ENCODE measurements around the gene ABHD12.

Gene ABHD12

GRCh38 chr20:25274891-25275812 is 115.5 kb downstream of the ABHD12 start:
- DNase-seq, result no peak

DNA sequence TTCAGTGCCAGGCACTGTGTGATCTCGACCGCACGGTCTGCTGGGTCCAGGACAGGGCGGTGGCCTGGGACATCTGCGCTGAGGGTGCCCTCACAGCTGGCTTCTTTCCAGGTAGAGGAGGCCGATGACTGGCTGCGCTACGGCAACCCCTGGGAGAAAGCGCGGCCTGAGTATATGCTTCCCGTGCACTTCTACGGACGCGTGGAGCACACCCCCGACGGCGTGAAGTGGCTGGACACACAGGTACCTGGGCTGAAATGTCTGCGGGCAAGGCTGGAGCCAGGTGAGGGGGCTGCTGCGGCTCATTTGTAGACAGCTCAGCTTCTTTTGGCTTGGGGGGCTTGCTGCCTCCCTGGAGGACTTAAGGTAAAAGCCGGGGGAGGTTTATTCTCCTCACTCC is 116.2 kb downstream of the ABHD12 start:
- no peak for DNase-seq

GRCh38 chr20:25273541-25274358 is 116.9 kb downstream of the ABHD12 start:
- DNase-seq, result no peak

DNA sequence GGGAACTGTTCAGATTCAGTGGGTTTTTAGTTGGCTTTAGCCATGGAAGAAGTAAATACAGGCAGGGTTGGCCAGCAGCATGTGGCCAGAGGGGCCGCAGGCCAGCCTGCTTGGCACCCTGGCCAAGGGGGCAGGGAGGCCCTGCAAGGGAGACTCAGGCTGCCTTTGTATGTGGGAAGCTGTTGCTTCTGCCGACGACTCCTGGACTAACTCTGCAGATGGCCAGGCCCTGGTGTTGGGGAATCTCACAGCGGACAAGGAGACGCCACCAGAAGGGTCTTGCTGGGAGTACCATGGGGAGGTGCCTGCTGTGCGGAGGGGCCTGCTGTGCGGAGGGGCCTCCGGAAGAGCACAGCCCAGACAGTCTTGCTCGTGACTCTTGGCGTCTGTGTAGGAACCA is 117.6 kb downstream of the ABHD12 start:
- DNase-seq, result no peak

DNA sequence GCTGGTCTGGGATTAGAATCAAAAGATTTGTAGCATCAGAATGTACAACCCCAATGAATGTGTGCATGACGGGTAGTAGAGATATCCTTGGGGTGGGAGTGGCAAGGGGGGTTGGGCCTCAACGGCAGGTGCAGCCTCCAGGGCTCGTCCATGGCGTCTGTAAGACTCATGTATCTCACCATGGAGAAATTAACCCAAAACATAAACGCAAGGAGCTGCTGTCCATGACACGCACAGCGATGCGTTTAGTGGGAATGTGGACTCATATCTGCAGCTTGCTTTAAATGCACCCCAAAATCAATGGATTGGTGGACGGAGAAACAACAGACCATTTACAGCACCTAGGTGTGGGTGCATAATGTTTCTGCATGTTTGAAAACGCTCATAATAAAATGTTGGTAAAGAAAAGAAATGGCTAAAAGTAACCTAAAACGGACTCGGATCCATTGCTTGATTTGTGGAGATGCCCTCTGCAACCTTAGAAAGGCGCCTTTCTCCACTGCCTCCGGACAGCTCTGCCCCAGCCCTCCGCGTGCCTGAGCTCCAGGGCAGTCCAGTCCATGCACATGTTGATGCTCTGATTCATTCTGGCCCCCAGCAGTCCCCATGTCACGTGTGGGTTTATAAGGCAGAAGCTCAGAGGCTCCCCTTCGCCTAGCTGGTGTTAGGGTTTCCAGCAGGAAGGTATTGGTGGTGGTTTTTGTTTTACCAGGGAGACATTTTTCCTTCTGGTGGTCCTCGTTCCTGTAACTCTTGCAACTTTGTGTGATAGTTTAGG is 118.2 kb downstream of the ABHD12 start:
- DNase-seq, result no peak

DNA sequence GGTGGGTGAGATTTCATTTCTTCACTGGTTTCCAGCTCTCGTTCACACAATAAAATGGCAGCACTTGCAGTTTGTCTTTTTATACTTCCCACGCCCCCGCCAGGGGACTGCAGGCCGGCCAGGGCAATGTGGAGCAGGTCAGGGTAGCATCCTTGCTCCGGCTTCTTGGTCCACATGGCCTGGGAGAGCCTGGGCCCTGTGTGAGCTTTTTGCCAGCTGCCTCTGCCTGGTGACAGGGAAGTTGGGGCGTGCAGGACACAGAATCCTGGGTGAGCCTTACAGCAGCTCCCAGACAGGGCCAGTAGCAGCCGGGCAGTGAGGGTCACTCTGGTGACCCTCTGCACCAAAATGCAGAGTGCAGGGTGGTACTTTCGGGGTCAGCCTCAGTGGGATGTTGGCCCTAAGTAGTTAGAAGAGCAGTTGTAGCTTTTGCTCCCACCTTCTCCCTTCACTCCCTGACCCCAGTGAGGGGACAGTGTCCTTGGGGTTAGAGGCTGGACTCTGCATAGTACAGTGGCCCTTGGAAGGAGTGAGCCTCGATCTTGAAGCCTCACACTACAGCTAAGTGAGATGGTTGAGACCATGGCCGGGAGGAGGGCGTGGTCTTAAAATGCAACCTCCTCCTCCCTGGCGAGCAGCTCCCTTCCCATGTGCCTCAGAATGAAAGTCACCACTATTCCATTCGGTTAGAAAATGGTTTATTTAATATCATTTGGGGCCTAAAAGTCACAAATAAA is 119.0 kb downstream of the ABHD12 start:
- DNase-seq, result no peak

DNA sequence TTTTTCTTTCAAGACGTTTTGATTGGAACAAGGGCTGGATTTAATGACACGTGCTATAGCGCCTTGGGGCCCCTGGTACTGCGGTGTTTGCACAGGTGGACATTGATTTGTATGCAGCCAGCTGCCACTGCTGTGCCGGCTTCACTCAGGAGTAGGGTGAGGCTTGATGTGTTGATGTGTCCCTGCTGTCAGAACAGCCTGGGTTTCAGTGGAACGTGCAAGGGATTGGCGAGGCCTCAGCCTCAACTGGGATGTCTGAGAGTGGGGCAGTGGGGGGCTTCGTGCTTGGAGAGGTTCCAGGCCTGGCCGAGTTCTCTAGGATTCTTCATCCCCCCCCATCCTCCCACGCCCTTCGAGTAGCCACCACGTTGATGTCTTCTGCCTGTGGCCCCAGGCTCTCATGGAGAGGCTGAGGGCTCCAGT is 119.8 kb downstream of the ABHD12 start:
- DNase-seq, result no peak

DNA sequence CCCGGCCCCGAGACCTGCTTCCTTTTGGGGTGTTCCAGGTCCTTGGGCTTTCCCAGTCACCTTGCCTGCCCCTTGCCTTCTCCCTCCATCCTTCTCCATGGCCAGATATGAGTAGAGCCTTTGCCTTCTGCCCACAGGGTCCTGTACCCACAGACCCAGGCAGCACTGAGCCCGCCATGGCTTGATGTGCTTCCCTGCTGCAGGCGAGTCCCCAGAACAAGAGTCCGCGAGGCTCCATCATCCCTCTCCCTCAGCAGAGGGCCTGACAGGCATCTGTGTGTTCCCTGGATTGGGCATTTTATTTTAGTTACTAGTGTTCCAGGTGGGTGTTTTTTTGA is 120.8 kb downstream of the ABHD12 start:
- no peak for DNase-seq

GRCh38 chr20:25269057-25269832 is 121.4 kb downstream of the ABHD12 start:
- DNase-seq, result no peak

- DNase-seq, result peak; percentile 55
These were observed 129.7 kb downstream of the ABHD12 start for GRCh38 chr20:25260770-25261437.

DNA sequence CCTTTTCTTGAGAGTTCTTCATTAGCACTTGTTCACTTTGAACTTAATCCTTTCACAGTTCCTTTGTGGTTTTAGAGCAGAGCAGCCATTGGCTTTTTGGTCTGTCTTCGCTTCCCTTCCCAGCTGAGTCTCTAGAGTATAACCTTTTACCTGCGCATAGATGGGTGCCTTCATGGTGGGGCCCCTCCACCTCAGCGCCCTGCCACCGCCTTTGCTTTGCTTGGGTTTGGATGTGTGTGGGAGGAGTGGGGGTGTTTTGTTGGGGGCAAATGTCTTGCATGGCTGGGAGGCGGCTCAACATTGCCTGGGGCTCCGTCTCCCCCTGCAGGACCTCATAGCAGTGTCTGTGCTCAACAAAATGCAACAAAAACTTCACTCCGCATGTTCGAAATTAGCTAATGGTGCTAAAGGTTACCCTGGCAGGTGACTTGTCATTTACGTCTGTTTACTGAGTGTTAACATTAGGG is 130.8 kb downstream of the ABHD12 start:
- DNase-seq, result peak; percentile 59

DNA sequence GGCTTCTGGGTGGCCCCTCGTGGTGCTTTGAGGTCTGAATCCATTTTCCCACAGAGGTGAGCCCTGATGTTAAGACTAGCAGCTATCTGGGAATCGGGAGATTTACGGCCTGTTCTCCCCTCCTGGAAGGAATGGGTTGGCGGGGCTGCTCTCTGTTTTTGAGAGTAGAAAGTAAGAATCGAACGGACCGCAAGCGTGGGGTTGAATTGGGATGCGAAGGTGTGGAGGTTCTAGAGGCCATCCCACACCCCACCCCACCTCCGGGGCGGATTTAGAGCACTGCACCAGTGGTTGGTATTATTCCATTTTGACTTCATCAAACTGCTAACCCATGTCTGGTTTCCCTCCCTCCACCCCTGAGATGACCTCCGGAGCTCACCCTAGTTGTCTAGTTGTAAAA is 131.3 kb downstream of the ABHD12 start:
- peak; percentile 54 for DNase-seq

GRCh38 chr20:25258828-25259227 is 131.8 kb downstream of the ABHD12 start:
- peak; percentile 46 for DNase-seq

- DNase-seq, result no peak
These were observed 132.2 kb downstream of the ABHD12 start for GRCh38 chr20:25258476-25258805.

- peak; percentile 37 for DNase-seq
These were observed 132.7 kb downstream of the ABHD12 start for GRCh38 chr20:25257756-25258475.

- DNase-seq, result peak; percentile 37
These were observed 133.5 kb downstream of the ABHD12 start for GRCh38 chr20:25257130-25257529.

- no peak for DNase-seq
These were observed 134.3 kb downstream of the ABHD12 start for GRCh38 chr20:25256226-25256859.

DNA sequence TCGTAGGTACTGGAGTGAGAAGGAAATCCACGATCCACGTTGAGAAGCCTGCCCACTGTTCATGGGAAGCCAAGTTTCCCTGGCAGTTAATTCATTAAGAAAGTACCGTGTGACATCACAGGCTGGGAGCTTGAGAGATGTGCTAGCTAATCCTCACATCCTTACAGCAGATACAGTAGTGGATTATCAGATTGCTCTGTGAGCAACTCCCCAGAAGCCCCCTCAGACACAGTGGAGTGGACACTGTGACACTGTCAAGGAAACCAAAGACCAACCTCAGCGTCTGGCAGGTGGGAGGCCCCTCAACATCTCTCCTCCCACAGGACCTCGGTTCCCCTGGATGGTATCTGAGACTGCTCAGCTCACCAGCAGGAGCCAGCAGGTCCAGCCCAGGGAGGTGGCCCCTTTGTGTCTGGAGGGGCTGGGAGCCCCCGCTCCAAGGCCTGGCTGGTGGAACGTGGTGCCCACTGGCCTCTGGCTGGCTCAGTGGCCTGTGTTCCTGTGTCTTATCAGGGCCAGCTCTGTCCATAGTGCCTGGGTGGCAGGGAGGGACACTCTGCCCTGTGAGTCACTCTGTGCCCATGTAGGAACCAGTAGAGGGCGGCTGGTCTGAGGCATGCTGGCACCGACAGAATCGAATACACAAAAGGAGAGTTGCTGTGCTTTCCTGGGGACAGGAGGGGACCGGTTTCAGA is 135.5 kb downstream of the ABHD12 start:
- peak; percentile 53 for DNase-seq

DNA sequence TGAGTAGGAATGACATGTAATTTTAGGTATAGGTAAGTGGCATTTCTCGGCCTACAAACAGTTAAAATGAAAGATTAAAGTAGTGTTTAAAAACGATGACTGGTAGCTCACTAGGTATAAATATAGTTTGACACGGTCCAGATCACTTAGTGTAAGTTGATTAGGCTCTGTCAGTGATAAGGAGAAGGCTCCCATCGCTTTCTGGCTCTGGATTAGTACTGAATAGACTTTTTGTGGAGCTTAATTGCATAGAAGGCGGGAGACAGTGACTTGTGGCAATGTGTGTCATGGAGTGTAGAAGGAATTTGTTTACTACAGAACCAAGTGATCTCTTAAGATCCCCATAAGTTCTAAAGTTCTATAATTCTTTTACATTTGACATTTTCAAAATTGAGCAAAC is 136.1 kb downstream of the ABHD12 start:
- DNase-seq, result peak; percentile 3

Data from activated CD8-positive, alpha-beta memory T cell treated with anti-CD3 and anti-CD28 coated beads for 24 hours (primary cell).